Activated CD8-positive, alpha-beta memory T cell treated with anti-CD3 and anti-CD28 coated beads for 4 hours (primary cell): ENCODE data around the gene MTPN.

Experiments used
- DNase-seq, 2 donors: peaks; one replicate each; pipeline ENCODE4 v3.0.0-alpha.2; 2020; ENCODE audit warnings: low read depth in 2 of 2

Gene MTPN

GRCh38 chr7:135981958-135982646 is 4.9 kb upstream of the MTPN start:
- no peak for DNase-seq

- peak; percentile 22 to 36 for DNase-seq
Measured at GRCh38 chr7:135980665-135981180, 3.6 kb upstream of the MTPN start.

GRCh38 chr7:135980012-135980551 is 2.9 kb upstream of the MTPN start:
- no peak for DNase-seq

GRCh38 chr7:135979471-135980011 is 2.4 kb upstream of the MTPN start:
- DNase-seq, result no peak

GRCh38 chr7:135978624-135979023 is 1.5 kb upstream of the MTPN start:
- DNase-seq, result no peak

GRCh38 chr7:135977742-135978066 is 545 bp upstream of the MTPN start:
- DNase-seq, result no peak

GRCh38 chr7:135976312-135977006 is 700 bp downstream of the MTPN start:
- peak in 1 of 2 donors; percentile 5 for DNase-seq

- no peak for DNase-seq
Measured at GRCh38 chr7:135975166-135975565, 2.0 kb downstream of the MTPN start.

GRCh38 chr7:135974667-135975066 is 2.5 kb downstream of the MTPN start:
- DNase-seq, result no peak

- no peak for DNase-seq
Measured at GRCh38 chr7:135971366-135971725, 5.8 kb downstream of the MTPN start.

GRCh38 chr7:135970682-135971365 is 6.3 kb downstream of the MTPN start:
- no peak for DNase-seq

GRCh38 chr7:135970045-135970444 is 7.1 kb downstream of the MTPN start:
- no peak for DNase-seq

- DNase-seq, result no peak
Measured at GRCh38 chr7:135966341-135967043, 10.7 kb downstream of the MTPN start.

- DNase-seq, result no peak
Measured at GRCh38 chr7:135965602-135966001, 11.6 kb downstream of the MTPN start.

GRCh38 chr7:135964791-135965190 is 12.4 kb downstream of the MTPN start:
- no peak for DNase-seq

GRCh38 chr7:135964274-135964673 is 12.9 kb downstream of the MTPN start:
- no peak for DNase-seq

- no peak for DNase-seq
Measured at GRCh38 chr7:135962802-135963201, 14.4 kb downstream of the MTPN start.

- DNase-seq, result no peak
Measured at GRCh38 chr7:135960709-135961451, 16.3 kb downstream of the MTPN start.

- no peak for DNase-seq
Measured at GRCh38 chr7:135959646-135960363, 17.4 kb downstream of the MTPN start.

GRCh38 chr7:135958173-135958572 is 19.0 kb downstream of the MTPN start:
- DNase-seq, result no peak
